ENCODE measurements around the gene COPS6.

COPS6 gene

GRCh38 chr7:100102950-100103840 lies 14.4 kb downstream of the COPS6 start:
- no peak for DNase-seq

GRCh38 chr7:100105534-100105933 lies 16.8 kb downstream of the COPS6 start:
- no peak for DNase-seq

- DNase-seq = no peak
Observed at GRCh38 chr7:100106633-100107032, 17.9 kb downstream of the COPS6 start.

GRCh38 chr7:100107125-100107737 lies 18.5 kb downstream of the COPS6 start:
- DNase-seq = no peak

GRCh38 chr7:100107890-100108289 lies 19.1 kb downstream of the COPS6 start:
- no peak for DNase-seq

- DNase-seq = no peak
Observed at GRCh38 chr7:100109521-100110163, 20.9 kb downstream of the COPS6 start.

GRCh38 chr7:100111156-100111555 lies 22.4 kb downstream of the COPS6 start:
- DNase-seq = no peak

GRCh38 chr7:100111914-100112313 lies 23.1 kb downstream of the COPS6 start:
- DNase-seq = no peak

- DNase-seq = no peak
Observed at GRCh38 chr7:100115026-100115425, 26.3 kb downstream of the COPS6 start.

- DNase-seq = no peak
Observed at GRCh38 chr7:100118388-100119071, 29.8 kb downstream of the COPS6 start.

GRCh38 chr7:100119072-100119969 lies 30.6 kb downstream of the COPS6 start, which contains the start of the genes CNPY4 and TAF6:
CNPY4 (plus strand) TSS chr7:100119634; CDS start chr7:100119745, 111 bp downstream.
TAF6 (minus strand) TSS chr7:100119358; CDS start chr7:100114209, 5,149 bp downstream.
- peak; percentile 96 to 97 for DNase-seq

GRCh38 chr7:100119970-100120732 lies 31.4 kb downstream of the COPS6 start:
- peak; percentile 71 to 76 for DNase-seq

GRCh38 chr7:100120733-100121036 lies 31.9 kb downstream of the COPS6 start:
- no peak for DNase-seq

GRCh38 chr7:100122067-100122466 lies 33.3 kb downstream of the COPS6 start:
- no peak for DNase-seq

GRCh38 chr7:100122568-100122967 lies 33.8 kb downstream of the COPS6 start:
- no peak for DNase-seq

GRCh38 chr7:100124301-100125230 lies 35.8 kb downstream of the COPS6 start:
- no peak for DNase-seq

- peak in 1 of 2 donors; percentile 29 for DNase-seq
Observed at GRCh38 chr7:100126239-100126930, 37.6 kb downstream of the COPS6 start.

- DNase-seq = peak; percentile 92 to 93
Observed at GRCh38 chr7:100126931-100127865, 38.4 kb downstream of the COPS6 start, which contains the start of gene MBLAC1. MBLAC1 (plus strand) TSS chr7:100126967; CDS start chr7:100127396, 429 bp downstream.

Measured in stimulated activated CD4-positive, alpha-beta T cell treated with anti-CD3 and anti-CD28 coated beads, Interleukin-2, amount 100 ng/mL, for 24 hours (primary cell).